ENCODE results near the gene PRR19. TPM values are rescaled to one million over a fixed set of nuclear protein-coding genes. Genes with fewer than 3 reads are reported as not detected.
A peak's percentile ranks its signal among the peaks of the same experiment; 100 is the strongest.

PRR19 gene
- polyA plus RNA-seq, 6 donors from 2014 or later, result 0.25 to 0.51 (median 0.34) TPM; not detected in 3

GRCh38 chr19:42290136-42290522, 11.8 kb upstream of the PRR19 start:
- no peak for DNase-seq
- Mint-ChIP-seq H3K27ac (no peak overlapping the region), H3K4me1 (peaks cover 15 to 27% (median 24%) of the 10 kb centered on the region in 3 donors), H3K9me3 (no peaks in the 10 kb centered on the region), H3K36me3 (peaks cover 0 to 23% of the 10 kb centered on the region in 2 donors), H3K4me3 (no peak overlapping the region), H3K27me3 (no peaks in the 10 kb centered on the region)
- ATAC-seq (ENCODE audit: low read depth in 2 of 2), result no peak

- Mint-ChIP-seq H3K27me3 (no peaks in the 10 kb centered on the region), H3K4me1 (peaks cover 12 to 21% (median 18%) of the 10 kb centered on the region in 3 donors), H3K9me3 (no peaks in the 10 kb centered on the region), H3K4me3 (no peak overlapping the region), H3K36me3 (peaks cover 0 to 23% of the 10 kb centered on the region in 2 donors), H3K27ac (peak overlapping the region in 4 of 6 donors; percentile 12 to 75 (median 36))
- DNase-seq (peak; percentile 70), ATAC-seq (ENCODE audit: low read depth in 2 of 2) (peak; percentile 83 to 84)
These were observed 11.2 kb upstream of the PRR19 start for GRCh38 chr19:42290523-42291434.

- Mint-ChIP-seq H3K27me3 (no peaks in the 10 kb centered on the region), H3K36me3 (peaks cover 0 to 23% of the 10 kb centered on the region in 2 donors), H3K9me3 (no peaks in the 10 kb centered on the region), H3K4me3 (no peak overlapping the region), H3K27ac (peak overlapping the region in 2 of 6 donors; percentile 50 to 75), H3K4me1 (peaks cover 10 to 20% (median 15%) of the 10 kb centered on the region in 3 donors)
- DNase-seq (no peak), ATAC-seq (ENCODE audit: low read depth in 2 of 2) (no peak)
These were observed 10.5 kb upstream of the PRR19 start for GRCh38 chr19:42291435-42291810.

- H3K36me3 Mint-ChIP-seq, result peaks cover 0 to 23% of the 10 kb centered on the region in 2 donors
- H3K4me3 Mint-ChIP-seq, result no peak overlapping the region
- no peak for ATAC-seq (ENCODE audit: low read depth in 2 of 2)
- peak overlapping the region in 2 of 6 donors; percentile 50 to 54 for H3K27ac Mint-ChIP-seq
- peaks cover 12 to 19% (median 15%) of the 10 kb centered on the region in 3 donors for H3K4me1 Mint-ChIP-seq
- DNase-seq, result no peak
- H3K9me3 Mint-ChIP-seq, result no peaks in the 10 kb centered on the region
- no peaks in the 10 kb centered on the region for H3K27me3 Mint-ChIP-seq
These were observed 9.6 kb upstream of the PRR19 start for GRCh38 chr19:42292042-42292960.

- peak overlapping the region in 1 of 6 donors; percentile 93 for H3K27ac Mint-ChIP-seq
- no peak for ATAC-seq (ENCODE audit: low read depth in 2 of 2)
- H3K9me3 Mint-ChIP-seq, result no peaks in the 10 kb centered on the region
- peaks cover 0 to 23% of the 10 kb centered on the region in 2 donors for H3K36me3 Mint-ChIP-seq
- DNase-seq, result no peak
- no peaks in the 10 kb centered on the region for H3K27me3 Mint-ChIP-seq
- peaks cover 12 to 19% (median 15%) of the 10 kb centered on the region in 3 donors for H3K4me1 Mint-ChIP-seq
- H3K4me3 Mint-ChIP-seq, result no peak overlapping the region
These were observed 9.0 kb upstream of the PRR19 start for GRCh38 chr19:42292963-42293362.

GRCh38 chr19:42293540-42293939, 8.4 kb upstream of the PRR19 start:
- peak overlapping the region in 1 of 6 donors; percentile 62 for H3K27ac Mint-ChIP-seq
- no peaks in the 10 kb centered on the region for H3K27me3 Mint-ChIP-seq
- peaks cover 0 to 23% of the 10 kb centered on the region in 2 donors for H3K36me3 Mint-ChIP-seq
- no peaks in the 10 kb centered on the region for H3K9me3 Mint-ChIP-seq
- no peak for ATAC-seq (ENCODE audit: low read depth in 2 of 2)
- H3K4me1 Mint-ChIP-seq, result peaks cover 12 to 19% (median 15%) of the 10 kb centered on the region in 3 donors
- no peak overlapping the region for H3K4me3 Mint-ChIP-seq
- DNase-seq, result no peak

- Mint-ChIP-seq H3K4me3 (no peak overlapping the region), H3K27ac (peak overlapping the region in 2 of 6 donors; percentile 22 to 62), H3K27me3 (no peaks in the 10 kb centered on the region)
These were observed 8.0 kb upstream of the PRR19 start for GRCh38 chr19:42293948-42294347.

GRCh38 chr19:42294471-42295137, 7.3 kb upstream of the PRR19 start:
- Mint-ChIP-seq H3K27ac (no peak overlapping the region), H3K36me3 (peaks cover 0 to 23% of the 10 kb centered on the region in 2 donors), H3K27me3 (no peaks in the 10 kb centered on the region), H3K9me3 (no peaks in the 10 kb centered on the region), H3K4me1 (peaks cover 12 to 19% (median 15%) of the 10 kb centered on the region in 3 donors), H3K4me3 (no peak overlapping the region)
- DNase-seq (no peak), ATAC-seq (ENCODE audit: low read depth in 2 of 2) (no peak)

More at GRCh38 chr19:42293948-42294347, 8.0 kb upstream of the PRR19 start:
- no peak for ATAC-seq (ENCODE audit: low read depth in 2 of 2)
- no peaks in the 10 kb centered on the region for H3K9me3 Mint-ChIP-seq
- DNase-seq, result no peak
- H3K4me1 Mint-ChIP-seq, result peaks cover 12 to 19% (median 15%) of the 10 kb centered on the region in 3 donors
- peaks cover 0 to 23% of the 10 kb centered on the region in 2 donors for H3K36me3 Mint-ChIP-seq

- DNase-seq, result no peak
- H3K4me1 Mint-ChIP-seq, result peaks cover 12 to 19% (median 15%) of the 10 kb centered on the region in 3 donors
- no peak for ATAC-seq (ENCODE audit: low read depth in 2 of 2)
- no peak overlapping the region for H3K4me3 Mint-ChIP-seq
- peaks cover 0 to 23% of the 10 kb centered on the region in 2 donors for H3K36me3 Mint-ChIP-seq
- H3K9me3 Mint-ChIP-seq, result no peaks in the 10 kb centered on the region
- no peaks in the 10 kb centered on the region for H3K27me3 Mint-ChIP-seq
- no peak overlapping the region for H3K27ac Mint-ChIP-seq
These were observed 6.6 kb upstream of the PRR19 start for GRCh38 chr19:42295342-42295741.

- H3K4me1 Mint-ChIP-seq, result peaks cover 13 to 19% (median 15%) of the 10 kb centered on the region in 3 donors
- H3K9me3 Mint-ChIP-seq, result no peaks in the 10 kb centered on the region
- H3K27ac Mint-ChIP-seq, result peak overlapping the region in 4 of 6 donors; percentile 10 to 74 (median 54)
- ATAC-seq (ENCODE audit: low read depth in 2 of 2) (peak; percentile 90 to 91), DNase-seq (peak; percentile 87)
- no peaks in the 10 kb centered on the region for H3K27me3 Mint-ChIP-seq
- no peak overlapping the region for H3K4me3 Mint-ChIP-seq
- H3K36me3 Mint-ChIP-seq, result peaks cover 0 to 23% of the 10 kb centered on the region in 2 donors
These were observed 6.0 kb upstream of the PRR19 start for GRCh38 chr19:42295831-42296525.

GRCh38 chr19:42297039-42297438, 4.9 kb upstream of the PRR19 start:
- Mint-ChIP-seq H3K27me3 (no peaks in the 10 kb centered on the region), H3K4me3 (peak overlapping the region in 1 of 8 donors; percentile 57), H3K4me1 (peaks cover 15 to 23% (median 20%) of the 10 kb centered on the region in 3 donors), H3K9me3 (no peaks in the 10 kb centered on the region), H3K27ac (peak overlapping the region in 1 of 6 donors; percentile 58), H3K36me3 (peaks cover 0 to 15% of the 10 kb centered on the region in 2 donors)
- ATAC-seq (ENCODE audit: low read depth in 2 of 2) (no peak), DNase-seq (no peak)

- DNase-seq, result no peak
- no peak for ATAC-seq (ENCODE audit: low read depth in 2 of 2)
- Mint-ChIP-seq H3K36me3 (no peaks in the 10 kb centered on the region), H3K27ac (peak overlapping the region in 5 of 6 donors; percentile 48 to 75 (median 70)), H3K27me3 (no peaks in the 10 kb centered on the region), H3K9me3 (no peaks in the 10 kb centered on the region), H3K4me1 (peaks cover 27 to 28% (median 28%) of the 10 kb centered on the region in 3 donors), H3K4me3 (peak overlapping the region; percentile 81 to 92 (median 88))
These were observed 1.2 kb downstream of the PRR19 start for GRCh38 chr19:42303101-42303464.

Measured in naive B cell (primary cell).